ENCODE data around the gene CBFB.

Gene CBFB

GRCh38 chr16:67035364-67035763 lies 6.4 kb downstream of the CBFB start:
- TF ChIP-seq, protein P1, sequence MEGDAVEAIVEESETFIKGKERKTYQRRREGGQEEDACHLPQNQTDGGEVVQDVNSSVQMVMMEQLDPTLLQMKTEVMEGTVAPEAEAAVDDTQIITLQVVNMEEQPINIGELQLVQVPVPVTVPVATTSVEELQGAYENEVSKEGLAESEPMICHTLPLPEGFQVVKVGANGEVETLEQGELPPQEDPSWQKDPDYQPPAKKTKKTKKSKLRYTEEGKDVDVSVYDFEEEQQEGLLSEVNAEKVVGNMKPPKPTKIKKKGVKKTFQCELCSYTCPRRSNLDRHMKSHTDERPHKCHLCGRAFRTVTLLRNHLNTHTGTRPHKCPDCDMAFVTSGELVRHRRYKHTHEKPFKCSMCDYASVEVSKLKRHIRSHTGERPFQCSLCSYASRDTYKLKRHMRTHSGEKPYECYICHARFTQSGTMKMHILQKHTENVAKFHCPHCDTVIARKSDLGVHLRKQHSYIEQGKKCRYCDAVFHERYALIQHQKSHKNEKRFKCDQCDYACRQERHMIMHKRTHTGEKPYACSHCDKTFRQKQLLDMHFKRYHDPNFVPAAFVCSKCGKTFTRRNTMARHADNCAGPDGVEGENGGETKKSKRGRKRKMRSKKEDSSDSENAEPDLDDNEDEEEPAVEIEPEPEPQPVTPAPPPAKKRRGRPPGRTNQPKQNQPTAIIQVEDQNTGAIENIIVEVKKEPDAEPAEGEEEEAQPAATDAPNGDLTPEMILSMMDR (IDR thresholded peaks at IDR 0.05; ENCODE audit: low read length): no peak
- no peak for TF ChIP-seq EZH2 (IDR thresholded peaks at IDR 0.05; ENCODE audit: borderline replicate concordance, low read length)
- H3K27ac ChIP-seq (ENCODE audit: low read depth, low read length, poor library complexity, severe bottlenecking): no peak overlapping the region
- H3K4me1 ChIP-seq (ENCODE audit: insufficient read depth, low read length, severe bottlenecking): peaks cover 63% of the 10 kb centered on the region
- H3K4me3 ChIP-seq (ENCODE audit: low read depth, low read length, poor library complexity, severe bottlenecking): no peak overlapping the region
- H3K4me2 ChIP-seq (ENCODE audit: low read length): peak overlapping the region; percentile 3; the same call in 1 of the 2 replicates
- H3K9me2 ChIP-seq (ENCODE audit: low read depth, low read length): no peaks in the 10 kb centered on the region
- no peak overlapping the region for H2AFZ ChIP-seq (ENCODE audit: low read length)
- no peaks in the 10 kb centered on the region for H3K27me3 ChIP-seq (ENCODE audit: insufficient read depth, low read length)
- H3K9ac ChIP-seq (ENCODE audit: low read length): no peak overlapping the region
- peaks cover 52% of the 10 kb centered on the region for H3K79me2 ChIP-seq (ENCODE audit: insufficient read depth, low read length)
- H3K36me3 ChIP-seq (ENCODE audit: insufficient read depth, low read length): peaks cover 67% of the 10 kb centered on the region
- no peaks in the 10 kb centered on the region for H3K9me3 ChIP-seq (ENCODE audit: low read length)
- no peaks in the 10 kb centered on the region for H3F3A ChIP-seq (ENCODE audit: insufficient read depth, low read length)
- H4K20me1 ChIP-seq (ENCODE audit: insufficient read depth, low read length): no peaks in the 10 kb centered on the region

GRCh38 chr16:67036323-67036741 lies 7.4 kb downstream of the CBFB start:
- Histone ChIP-seq H3K4me3 (ENCODE audit: low read depth, low read length, poor library complexity, severe bottlenecking) (no peak overlapping the region), H3F3A (ENCODE audit: insufficient read depth, low read length) (no peaks in the 10 kb centered on the region), H3K4me2 (ENCODE audit: low read length) (no peak overlapping the region), H3K9me2 (ENCODE audit: low read depth, low read length) (no peaks in the 10 kb centered on the region), H2AFZ (ENCODE audit: low read length) (no peak overlapping the region), H3K27me3 (ENCODE audit: insufficient read depth, low read length) (no peaks in the 10 kb centered on the region), H3K9me3 (ENCODE audit: low read length) (no peaks in the 10 kb centered on the region), H4K20me1 (ENCODE audit: insufficient read depth, low read length) (no peaks in the 10 kb centered on the region), H3K9ac (ENCODE audit: low read length) (no peak overlapping the region), H3K36me3 (ENCODE audit: insufficient read depth, low read length) (peaks cover 67% of the 10 kb centered on the region), H3K79me2 (ENCODE audit: insufficient read depth, low read length) (peaks cover 48% of the 10 kb centered on the region), H3K27ac (ENCODE audit: low read depth, low read length, poor library complexity, severe bottlenecking) (no peak overlapping the region), H3K4me1 (ENCODE audit: insufficient read depth, low read length, severe bottlenecking) (peaks cover 53% of the 10 kb centered on the region)
- no peak for TF ChIP-seq EZH2 (IDR thresholded peaks at IDR 0.05; ENCODE audit: borderline replicate concordance, low read length)
- TF ChIP-seq, protein P1 (IDR thresholded peaks at IDR 0.05; ENCODE audit: low read length): no peak

DNA sequence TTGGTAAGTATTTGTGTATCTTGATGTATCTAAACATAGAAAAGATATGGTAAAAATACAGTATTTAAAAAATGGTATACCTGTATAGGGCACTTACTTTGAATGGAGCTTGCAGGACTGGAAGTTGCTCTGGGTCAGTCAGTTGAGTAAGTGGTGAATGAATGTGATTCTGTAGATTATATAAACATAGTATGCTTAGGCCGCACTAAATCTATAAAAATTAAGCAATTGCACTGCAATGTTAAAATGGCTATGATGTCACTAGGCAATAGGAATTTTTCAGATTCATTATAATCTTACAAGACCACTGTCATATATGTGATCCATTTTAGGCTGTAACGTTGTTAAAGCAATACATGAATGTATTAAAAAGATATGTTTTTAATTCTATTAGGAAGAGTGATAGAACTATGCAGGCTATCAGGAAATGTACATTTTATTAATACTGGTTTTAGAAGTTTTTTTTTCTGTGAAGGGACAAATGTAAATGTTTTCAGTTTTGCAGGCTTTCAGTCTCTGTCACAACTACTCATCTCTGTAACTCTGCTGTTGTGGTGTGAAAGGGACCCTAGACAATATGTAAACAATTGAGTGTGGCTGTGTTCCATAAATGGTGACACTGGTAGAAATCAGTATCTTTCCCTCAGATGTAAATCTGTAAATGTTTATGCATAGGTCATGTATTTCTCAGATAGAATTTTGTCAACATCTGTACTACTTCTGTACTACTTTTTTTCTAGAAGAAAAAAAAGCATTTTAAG lies 10.5 kb downstream of the CBFB start:
- Histone ChIP-seq H3K4me3 (ENCODE audit: low read depth, low read length, poor library complexity, severe bottlenecking) (no peak overlapping the region), H3K4me1 (ENCODE audit: insufficient read depth, low read length, severe bottlenecking) (peaks cover 32% of the 10 kb centered on the region), H3K27me3 (ENCODE audit: insufficient read depth, low read length) (no peaks in the 10 kb centered on the region), H3K36me3 (ENCODE audit: insufficient read depth, low read length) (peaks cover 54% of the 10 kb centered on the region), H4K20me1 (ENCODE audit: insufficient read depth, low read length) (no peaks in the 10 kb centered on the region), H3K4me2 (ENCODE audit: low read length) (no peak overlapping the region), H3F3A (ENCODE audit: insufficient read depth, low read length) (no peaks in the 10 kb centered on the region), H3K79me2 (ENCODE audit: insufficient read depth, low read length) (peaks cover 37% of the 10 kb centered on the region), H2AFZ (ENCODE audit: low read length) (no peak overlapping the region), H3K9ac (ENCODE audit: low read length) (no peak overlapping the region), H3K9me2 (ENCODE audit: low read depth, low read length) (no peaks in the 10 kb centered on the region), H3K27ac (ENCODE audit: low read depth, low read length, poor library complexity, severe bottlenecking) (no peak overlapping the region), H3K9me3 (ENCODE audit: low read length) (no peaks in the 10 kb centered on the region)
- TF ChIP-seq, protein P1 (IDR thresholded peaks at IDR 0.05; ENCODE audit: low read length): no peak
- no peak for TF ChIP-seq EZH2 (IDR thresholded peaks at IDR 0.05; ENCODE audit: borderline replicate concordance, low read length)

All from OCI-LY1 (cell line).